LNCaP clone FGC (cell line): ENCODE results near the gene VPS16.

ENCODE experiments used
- DNase-seq: peaks from one replicate; pipeline ENCODE4 v3.0.0-alpha.2; 2011; ENCODE audit warnings: low read depth
- H3K4me3 ChIP-seq: 2 replicates; pipeline ENCODE4 v1.5.1; 2011; ENCODE audit warnings: mild to moderate bottlenecking, low read depth, low read length, control low read depth
- TF ChIP-seq, protein P1 (sequence below): IDR thresholded peaks from 2 replicates; pipeline ENCODE4 v1.5.1; 2012; ENCODE audit warnings: mild to moderate bottlenecking; ENCODE audit not compliant: control insufficient read depth, insufficient read depth; ENCODE audit errors: extremely low read depth

Gene VPS16

DNA sequence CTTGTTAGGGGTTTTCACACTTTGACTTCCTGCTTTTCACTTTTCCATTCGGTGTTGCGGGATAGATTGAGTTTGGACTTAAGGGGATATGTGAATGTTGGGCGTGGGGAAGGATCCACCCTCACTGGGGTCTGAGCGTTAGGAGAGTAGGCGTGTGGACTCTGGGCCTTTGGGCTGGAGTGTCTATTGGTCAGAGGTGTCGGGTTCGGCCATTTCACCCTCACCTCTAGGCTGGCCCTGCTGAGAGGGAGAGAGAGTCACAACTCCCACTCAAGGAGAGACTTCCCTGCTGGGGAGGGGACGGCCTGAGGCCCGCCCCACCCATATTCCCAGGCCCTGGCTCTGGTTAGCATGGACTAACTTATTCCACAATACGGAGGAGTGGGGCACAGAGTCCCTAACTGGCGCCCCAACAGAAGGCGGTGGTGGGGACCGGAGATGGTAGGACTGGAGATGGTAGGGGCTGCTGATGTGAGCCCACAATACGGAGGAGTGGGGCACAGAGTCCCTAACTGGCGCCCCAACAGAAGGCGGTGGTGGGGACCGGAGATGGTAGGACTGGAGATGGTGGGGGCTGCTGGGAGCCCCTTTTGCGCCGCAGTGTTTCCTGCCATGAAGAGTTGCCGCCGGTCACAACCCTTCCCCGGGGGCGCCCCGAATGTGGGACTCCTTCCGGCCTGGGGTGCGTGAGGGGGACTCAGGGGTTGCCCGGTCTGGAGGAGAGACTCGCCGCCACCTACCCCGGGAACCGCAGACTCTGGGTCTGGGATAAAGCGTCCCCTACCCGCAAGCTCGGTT is 31.3 kb downstream of the VPS16 start:
- TF ChIP-seq, protein P1, sequence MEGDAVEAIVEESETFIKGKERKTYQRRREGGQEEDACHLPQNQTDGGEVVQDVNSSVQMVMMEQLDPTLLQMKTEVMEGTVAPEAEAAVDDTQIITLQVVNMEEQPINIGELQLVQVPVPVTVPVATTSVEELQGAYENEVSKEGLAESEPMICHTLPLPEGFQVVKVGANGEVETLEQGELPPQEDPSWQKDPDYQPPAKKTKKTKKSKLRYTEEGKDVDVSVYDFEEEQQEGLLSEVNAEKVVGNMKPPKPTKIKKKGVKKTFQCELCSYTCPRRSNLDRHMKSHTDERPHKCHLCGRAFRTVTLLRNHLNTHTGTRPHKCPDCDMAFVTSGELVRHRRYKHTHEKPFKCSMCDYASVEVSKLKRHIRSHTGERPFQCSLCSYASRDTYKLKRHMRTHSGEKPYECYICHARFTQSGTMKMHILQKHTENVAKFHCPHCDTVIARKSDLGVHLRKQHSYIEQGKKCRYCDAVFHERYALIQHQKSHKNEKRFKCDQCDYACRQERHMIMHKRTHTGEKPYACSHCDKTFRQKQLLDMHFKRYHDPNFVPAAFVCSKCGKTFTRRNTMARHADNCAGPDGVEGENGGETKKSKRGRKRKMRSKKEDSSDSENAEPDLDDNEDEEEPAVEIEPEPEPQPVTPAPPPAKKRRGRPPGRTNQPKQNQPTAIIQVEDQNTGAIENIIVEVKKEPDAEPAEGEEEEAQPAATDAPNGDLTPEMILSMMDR: no peak
- H3K4me3 ChIP-seq: peak overlapping the region; percentile 91
- DNase-seq: no peak

DNA sequence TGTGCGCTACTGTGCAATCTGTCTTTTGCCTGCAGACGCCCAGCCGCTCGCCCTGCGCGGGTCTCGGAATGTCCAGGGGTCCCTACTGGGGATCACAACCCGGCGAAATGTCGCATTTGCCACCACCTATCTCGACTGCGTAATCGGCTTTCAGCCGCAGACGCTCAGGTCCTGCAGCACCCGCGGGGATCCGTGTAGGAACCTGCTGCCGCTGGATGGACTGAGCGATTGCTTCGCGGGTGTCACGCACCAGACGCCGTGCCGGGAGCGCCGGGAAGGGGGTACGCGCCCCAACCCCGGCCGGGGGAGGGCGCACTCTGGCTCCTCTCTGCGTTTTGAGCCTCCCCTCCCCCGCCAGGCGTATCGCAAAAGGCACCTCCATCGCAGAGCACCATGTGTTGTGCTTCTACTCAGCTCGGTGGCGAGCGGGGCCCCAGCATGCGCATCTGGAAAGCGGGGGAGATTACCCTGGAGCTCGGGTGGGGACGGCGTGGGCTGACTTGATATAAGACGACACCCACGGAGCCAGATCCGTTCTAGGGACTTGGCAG is 32.0 kb downstream of the VPS16 start:
- no peak for DNase-seq
- H3K4me3 ChIP-seq: peak overlapping the region; percentile 91
- TF ChIP-seq, protein P1: peak; percentile 53

DNA sequence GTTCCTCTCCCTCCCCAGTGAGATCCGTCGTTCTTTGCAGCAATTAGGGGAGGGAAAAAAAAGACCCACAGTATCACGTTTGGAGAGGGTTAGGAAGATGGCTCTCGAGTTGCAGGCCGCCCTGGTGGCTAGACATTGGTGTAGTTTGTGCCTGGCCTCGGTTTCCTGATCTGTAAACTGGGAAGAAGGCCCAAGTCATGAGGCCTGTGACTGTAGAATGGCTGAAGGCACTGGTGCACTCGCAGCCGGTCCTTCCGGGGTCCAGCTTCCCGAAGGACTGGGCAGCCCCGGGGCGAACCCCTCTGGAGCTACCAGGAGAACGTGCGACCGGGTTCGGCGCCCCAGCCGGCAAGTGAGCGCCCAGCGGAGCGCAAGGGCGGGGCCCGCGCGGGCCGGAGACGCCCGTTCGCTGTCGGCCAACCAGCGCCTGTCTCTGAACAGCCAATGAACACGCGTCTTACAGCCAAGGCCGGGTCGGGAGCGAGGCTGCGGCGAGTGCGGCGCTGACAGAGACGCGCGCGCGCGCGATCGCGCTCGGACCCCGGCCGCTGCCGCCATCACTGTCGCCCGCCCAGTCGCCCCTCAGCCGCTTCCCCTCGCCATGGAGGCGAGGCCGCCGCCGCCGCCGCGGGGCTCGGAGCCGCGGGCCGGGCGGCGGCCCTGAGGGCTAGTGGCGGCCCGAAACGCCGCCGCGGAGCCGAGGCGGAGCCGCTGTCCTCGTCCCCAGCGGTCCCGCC is 32.6 kb downstream of the VPS16 start, which contains the start of gene PTPRA:
Gene PTPRA, plus strand, starts transcription at position 472 of the 737 bp plus-strand sequence. CDS start 90,797 bp downstream, outside the sequence.
- peak; percentile 63 for DNase-seq
- TF ChIP-seq, protein P1: no peak
- H3K4me3 ChIP-seq: peak within 1 kb of the TSS; percentile 91

DNA sequence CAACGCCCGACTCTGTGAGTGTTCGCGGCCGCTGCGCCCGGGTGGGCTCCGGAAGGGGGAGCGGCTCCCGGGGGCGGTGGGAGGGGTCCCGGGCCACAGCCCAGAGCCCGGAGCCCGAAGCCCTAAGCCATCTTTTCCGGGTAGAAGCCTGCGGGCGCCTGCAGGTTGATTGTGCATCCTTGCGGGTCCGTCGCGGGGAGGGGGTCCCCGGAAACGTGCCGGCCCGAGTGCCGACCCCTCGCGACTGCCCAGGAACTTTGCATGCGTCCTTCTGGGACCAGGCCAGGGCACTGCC is 33.1 kb downstream of the VPS16 start:
- H3K4me3 ChIP-seq: peak overlapping the region; percentile 91
- no peak for DNase-seq
- TF ChIP-seq, protein P1: no peak

DNA sequence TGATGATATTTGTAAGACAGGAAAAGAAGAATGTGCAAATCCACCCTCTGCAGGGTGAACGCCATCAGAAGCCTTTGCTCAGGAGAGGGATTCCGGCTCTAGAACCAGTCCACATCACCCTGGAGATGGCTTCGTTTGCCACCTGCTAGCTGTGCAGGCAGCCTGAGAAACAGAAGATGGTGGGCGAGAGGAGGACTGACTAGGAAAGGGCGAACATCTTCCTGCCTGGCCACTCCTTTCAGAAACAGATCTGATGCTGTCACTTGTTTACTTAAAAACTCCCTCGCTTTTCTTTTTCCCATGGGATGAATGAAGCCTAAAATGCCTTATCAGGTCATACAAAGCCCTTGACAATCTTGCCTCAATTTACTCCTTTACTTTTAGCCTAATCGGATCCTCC is 33.9 kb downstream of the VPS16 start:
- TF ChIP-seq, protein P1: no peak
- no peak for DNase-seq

DNA sequence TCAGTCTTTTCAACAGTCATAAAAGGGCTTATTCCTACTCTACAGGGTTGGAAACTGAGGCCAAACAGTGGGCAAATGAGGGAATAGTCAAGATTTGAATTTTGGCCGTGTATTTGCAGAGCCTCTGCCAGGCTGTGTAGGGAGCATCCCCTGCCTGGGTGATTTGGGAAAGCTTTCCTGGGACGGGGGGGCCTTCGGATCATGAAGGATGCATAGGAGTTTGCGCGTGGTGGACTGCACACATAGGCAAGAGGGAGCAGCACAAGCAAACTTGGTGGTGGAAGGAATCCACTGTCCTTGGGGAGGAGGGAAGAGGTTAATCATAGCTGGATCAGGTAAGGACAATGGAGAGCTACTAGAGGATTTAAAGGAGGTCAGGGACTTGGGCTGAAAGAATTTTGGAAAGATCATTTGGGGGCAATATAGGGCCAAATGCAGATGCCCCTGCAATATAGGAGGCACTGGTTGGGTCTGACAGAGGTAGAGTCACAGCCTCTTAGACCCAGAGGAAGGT is 35.2 kb downstream of the VPS16 start:
- H3K4me3 ChIP-seq: no peak overlapping the region
- DNase-seq: no peak
- TF ChIP-seq, protein P1: no peak

More for the DNA sequence above, 33.9 kb downstream of the VPS16 start:
- H3K4me3 ChIP-seq: peak overlapping the region; percentile 91
